SIG-M5 (cell line): ENCODE data around the gene SLC25A1.
"Not testable (repeated sequence)": the region's sequence is repeated elsewhere in the genome, so short reads cannot be mapped to it uniquely, and the experiment has no call there.

ENCODE experiments used
- DNase-seq: peaks from one replicate; lab custom pipeline; 2025; lab: John Stamatoyannopoulos, UW

SLC25A1 gene

DNA sequence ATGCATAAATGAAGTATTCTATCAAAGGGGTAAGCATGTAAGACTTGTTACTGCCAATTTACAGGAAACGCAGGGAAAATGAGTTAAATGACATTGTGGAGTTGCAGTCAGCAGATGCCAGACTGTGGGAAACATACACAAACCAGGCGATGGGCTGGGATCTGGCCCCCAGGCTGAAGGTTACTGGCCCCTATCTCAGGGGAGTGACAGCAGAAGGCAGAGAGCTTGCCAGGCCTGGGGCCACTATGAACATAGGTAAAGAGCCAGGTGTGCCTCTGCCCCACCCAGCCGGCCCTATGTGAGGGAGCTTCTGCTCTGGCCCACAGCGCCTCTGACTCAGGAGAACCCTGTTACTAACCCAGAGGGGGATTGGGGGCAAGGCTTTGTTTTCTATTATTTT, 26.1 kb upstream of the SLC25A1 start:
- DNase-seq, result no peak

DNA sequence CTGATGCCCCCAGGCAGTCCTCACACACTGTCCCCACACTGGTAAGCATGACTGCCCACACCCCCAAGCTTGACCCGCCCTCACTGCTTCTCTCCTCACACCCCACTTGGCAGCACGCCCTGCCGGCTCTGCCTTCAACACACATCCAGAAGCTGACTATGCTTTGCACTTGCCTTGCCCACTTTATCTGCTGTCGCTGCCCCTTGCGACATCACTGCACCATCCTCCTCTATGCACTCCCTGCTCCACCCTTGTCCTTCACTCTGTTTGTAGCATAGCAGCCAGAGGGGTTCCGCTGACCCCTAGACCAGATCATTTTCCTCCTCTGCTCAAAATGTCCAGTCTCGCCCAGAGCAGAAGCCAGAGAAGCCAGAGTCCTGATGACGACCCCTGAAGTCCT, 25.3 kb upstream of the SLC25A1 start:
- DNase-seq, result no peak

DNA sequence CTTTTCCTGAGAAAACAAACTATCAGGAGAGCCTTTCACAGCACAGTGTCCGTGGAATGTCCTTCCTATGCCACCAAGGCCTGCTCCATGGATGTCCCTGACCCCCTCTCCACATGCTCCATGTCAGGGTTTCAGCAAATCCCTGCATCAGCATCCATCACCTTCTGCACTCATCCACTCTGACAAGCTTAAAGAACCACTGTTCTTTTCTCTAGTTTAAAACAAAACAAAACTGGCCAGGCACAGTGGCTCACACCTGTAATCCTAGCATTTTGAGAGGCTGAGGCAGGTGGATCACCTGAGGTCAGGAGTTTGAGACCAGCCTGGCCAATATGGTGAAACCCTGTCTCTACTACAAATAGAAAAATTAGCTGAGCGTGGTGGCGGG, 24.3 kb upstream of the SLC25A1 start:
- not testable (repeated sequence) for DNase-seq

DNA sequence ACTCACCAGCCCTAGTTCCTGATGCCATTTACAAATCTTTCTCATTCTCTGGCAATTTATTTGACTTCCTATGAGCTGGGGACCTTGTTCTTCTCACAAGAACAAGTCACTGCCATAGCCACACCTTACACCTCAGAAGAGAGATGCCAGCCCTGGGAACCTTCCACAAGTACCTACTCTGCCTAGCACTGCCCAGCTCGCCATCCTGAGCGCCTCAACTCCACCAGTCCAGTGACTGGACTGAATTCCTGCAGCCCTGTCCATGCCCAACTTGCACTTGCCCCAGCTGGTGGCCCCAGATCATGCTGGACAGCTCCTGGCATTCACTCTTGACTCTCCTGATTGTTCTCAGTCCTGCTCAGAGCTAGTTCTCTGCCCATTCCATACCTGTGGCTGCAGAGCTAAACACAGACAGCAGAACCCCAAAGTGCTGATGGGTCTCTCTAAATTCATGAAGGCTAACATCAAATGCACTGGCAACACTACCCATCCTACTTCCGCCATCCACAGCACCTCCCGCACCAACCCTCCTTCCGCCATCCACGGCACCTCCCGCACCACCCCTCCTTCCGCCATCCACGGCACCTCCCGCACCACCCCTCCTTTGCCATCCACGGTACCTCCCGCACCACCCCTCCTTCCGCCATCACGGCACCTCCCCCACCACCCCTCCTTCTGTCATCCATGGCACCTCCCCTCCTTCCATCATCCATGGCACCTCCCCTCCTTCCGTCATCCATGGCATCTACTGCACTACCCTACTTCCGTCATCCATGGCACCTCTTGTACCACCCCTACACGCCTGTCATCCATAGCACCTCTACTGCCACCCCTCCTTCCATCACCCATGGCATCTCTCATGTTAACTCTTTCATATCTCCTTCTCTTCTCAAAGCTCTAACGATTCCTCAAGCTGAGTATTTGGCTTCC, 23.6 kb upstream of the SLC25A1 start:
- DNase-seq, result no peak

DNA sequence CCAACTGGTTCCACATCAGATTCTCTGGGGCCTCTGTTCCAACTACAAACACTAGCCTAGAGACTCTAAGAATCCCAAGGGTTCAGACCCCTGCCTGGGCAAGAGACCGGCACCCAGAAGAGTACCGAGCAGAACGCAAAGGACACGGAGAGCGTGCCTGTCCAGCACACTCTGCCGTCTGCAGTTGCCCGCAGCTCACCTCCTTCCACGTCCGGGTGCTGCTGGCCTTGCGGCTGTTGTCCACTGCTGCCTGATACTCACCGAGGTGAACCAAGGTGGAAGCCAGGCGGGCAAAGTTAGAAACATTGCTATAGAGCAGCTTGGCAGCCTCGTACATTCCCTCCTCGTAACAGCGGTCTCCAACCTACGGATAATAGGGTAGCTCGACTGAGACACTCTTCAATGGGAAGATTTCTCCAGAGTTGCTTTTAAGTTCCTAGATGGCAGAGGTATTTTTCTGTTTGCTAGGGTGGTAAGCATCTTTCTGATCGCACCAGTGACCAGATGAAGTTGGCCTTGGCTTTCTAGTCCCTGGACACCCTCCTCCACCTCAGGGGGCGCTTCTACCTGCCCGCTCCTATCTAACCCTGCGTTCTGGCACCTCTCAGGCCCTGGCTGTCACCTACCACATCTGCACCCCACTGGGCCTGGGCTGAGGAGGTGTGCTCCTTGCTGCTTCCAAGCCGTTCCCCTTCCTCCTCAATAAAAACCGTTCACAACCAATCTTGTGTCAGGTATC, 22.8 kb upstream of the SLC25A1 start:
- no peak for DNase-seq

DNA sequence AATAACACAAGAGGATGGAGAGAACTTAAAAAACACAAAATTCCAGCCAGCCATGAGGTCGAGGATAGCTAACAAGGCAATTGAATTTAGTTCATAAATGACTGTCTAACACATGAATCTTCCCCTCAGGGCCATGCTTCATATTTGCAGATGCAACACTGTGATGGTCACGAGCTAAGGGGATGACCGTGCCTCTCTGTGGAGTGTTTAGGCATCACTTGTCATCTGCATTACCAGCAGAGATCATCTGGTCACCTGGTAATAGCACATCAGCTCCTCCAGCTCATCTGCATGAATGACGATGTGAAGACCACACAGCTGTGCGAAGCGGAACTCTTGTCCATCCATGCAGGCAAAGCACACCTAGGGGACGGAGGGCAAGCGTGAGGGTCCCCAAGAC, 20.9 kb upstream of the SLC25A1 start:
- DNase-seq, result no peak

DNA sequence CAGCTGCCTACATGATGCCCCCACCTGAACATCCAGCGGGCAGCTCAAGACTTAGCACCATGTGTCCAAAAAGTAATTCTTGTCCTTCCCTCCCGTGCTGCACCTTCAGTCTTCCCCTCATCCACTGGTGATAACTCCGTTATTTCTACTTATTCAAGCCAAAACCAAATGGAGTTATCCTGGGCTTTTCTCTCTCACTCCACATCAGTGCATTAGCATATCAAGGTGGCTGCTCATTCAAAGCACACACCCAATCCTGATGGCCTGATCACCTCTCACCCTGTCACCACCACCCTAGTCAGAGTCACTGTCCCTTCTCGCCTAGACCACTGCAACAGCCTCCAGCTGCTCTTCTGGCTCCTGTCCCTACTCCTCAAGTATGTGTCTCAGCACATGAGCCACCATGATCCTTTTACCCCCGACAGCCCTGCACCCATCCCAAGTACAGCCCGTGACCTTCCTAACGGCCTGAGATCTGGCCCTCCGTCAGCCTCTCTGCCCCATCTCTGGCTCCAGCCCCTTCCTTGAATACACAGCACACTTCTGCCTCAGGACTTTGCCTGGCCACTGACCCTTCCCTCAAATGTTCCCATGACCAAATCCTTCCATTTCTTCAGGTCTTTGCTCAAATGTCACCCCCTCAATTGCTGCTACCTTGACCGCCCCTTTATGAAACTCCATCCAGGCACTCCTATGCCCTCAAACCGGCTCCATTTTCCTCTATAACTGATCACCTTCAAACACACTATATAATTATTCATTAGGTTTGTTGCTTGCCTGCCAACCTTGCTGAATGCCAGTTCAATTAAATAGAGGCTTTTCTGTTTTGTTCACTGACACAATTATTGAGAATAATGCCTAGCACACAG, 19.7 kb upstream of the SLC25A1 start:
- no peak for DNase-seq

DNA sequence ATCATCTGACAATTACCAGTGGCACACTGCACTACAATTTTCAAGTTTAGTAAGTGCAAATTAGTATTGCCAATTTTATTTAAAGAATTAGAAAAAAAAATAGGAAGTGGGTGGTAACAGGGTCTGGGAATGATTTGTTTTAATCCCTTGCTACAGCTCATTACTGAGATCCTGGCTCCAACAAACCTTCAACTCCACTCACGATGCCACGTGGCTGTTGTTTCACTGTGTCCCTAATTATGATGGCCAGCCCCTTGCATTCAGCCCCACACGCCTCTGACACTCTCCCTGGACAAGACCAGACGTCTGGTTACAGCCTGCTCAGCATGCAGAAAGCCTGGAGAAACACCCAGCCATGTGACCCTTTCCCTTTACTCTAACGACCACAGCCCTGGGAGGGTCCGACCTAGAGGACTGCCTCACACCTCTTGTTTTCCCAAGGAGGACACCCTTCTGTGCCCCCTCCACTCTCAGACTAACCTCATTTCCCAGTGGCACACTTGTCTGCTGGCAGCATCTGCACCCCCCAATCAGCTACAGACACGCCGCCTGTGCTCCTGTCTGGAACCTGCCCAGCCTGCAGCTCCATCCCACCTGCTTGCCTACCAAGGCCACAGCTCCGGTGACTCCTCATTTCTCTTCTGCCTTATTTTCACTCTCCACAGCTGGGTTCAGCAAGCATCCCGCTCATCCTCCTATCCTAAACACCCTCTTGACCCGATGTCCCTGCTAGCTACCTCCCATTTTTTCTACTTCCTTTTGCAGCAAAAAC, 18.5 kb upstream of the SLC25A1 start:
- DNase-seq, result no peak

DNA sequence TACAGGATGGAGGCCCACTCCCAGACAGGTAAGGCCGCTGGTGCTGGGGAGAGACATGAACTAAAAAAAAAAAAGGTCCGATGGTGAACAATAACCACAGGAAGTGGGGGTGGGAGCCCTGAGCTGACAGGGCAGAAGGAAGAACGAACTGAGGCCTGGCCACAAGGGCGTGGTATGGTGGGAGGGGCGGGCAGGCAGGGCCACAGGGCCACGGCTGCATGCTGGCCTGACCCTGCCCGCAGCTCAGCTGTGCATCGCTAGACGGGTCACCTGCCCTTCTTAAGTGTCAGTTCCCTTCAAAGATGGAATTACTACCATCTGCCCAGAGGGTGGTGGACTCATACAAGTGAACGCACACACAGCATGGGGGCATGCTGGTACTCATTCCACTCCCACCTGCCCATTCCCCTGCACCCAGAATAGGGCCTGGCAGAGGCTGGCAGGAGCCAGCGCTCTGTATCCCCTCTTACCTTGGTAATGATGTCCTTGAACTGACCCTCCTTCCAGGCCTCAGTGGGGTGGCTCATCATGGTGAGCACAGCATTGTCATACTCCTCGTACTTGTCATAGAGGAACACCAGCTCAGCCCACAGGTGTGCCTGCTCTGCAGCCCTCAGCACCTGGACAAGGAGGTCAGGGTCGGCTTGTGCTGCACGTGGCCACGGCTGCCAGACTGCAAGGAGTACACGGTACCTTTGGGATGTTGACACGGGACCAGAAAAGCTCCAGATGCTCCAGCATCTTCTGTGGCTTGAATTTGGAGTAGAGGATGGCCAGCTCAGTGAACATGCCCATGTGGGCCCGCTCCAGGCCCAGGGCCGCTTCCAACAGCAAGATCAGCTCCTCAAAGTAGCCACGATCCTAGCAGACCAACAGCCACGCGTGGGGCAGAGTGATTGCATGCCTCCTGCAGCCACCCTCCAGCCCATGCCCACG, 17.5 kb upstream of the SLC25A1 start:
- no peak for DNase-seq

DNA sequence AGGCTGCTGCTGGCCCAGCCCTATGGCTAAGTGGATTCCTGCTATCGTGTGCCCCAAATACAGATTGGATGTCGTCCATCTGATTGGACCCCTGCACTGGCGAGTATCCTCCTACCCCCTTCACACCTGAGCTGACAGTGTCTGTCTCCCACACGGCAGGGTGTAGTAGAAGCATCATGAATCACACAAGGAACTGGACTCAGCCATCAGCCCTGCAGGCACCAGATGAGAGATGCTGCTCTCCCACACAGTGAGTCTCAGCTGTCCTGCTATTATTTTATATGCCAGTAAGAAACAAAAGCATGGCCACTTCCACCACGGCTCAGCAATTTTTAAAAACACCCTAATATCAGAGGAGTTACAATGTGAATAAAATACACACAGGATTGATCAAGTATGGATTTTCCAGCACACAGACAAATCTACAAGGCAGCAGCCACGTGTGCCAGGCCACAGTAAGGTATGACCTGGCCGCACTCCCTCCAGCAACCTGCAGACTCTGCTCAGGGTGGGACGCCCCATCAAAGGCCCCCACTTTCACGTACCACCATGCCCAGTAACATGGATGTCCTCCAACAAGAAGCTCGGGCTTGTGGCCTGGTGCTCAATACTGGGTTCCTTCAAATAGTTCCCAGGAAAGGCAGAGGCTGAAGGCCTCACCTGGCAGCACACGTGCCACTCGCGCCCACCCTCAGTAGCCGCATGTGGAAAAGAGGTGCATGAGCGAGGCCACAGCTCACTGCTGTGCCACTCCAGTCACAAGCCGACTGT, 16.4 kb upstream of the SLC25A1 start:
- DNase-seq, result no peak

DNA sequence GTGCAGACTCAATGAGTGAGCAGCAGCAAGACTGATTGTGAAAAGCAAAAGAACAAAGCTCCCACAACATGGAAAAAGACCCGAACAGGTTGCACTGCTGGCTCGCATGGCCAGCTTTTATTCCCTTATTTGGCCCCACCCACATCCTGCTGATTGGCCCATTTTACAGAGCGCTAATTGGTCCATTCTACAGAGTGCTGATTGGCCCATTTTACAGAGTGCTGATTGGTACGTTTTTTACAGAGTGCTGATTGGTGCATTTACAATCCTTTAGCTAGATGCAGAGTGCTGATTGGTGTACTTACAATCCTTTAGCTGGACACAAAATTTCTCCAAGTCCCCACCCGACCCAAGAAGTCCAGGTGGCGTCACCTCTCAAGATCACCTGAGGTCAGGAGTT, 15.3 kb upstream of the SLC25A1 start:
- no peak for DNase-seq

DNA sequence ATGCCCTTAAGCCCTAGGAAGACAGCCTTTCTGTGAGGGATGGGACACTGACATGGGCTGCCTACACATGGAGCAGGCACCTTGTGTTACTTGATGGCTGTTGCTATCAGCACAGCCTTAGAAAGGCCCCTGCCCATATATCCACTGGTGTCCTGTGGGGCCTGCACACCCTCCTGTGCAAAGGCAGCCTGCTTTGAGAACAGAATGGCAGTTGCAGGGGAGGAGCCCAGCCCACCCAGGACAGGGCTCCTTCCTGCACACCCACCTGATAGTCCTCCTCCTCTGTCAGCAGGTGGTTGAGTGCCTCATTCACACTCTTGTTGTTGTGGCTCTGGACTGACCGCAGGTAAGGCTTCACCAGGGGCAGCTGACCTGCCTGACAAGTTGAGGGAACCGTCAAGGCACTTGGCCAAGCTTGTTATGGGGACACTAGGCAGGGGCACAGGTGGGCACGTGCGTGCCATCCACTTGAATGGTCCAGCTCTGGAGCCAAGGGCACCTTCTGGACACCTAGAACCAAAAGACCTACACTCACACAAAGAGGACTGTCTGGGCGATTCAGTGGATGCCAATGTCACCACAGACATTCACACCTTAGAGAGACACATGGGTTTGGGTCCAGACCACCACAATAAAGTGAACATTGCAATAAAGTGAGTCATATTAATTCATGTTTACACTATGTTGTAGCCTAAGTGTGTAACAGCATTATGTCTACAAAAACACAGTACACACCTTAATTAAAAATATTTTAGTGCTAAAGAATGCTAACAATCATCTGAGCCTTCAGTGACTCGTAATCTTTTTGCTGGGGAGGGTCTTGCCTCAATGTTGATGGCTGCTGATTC, 9.4 kb upstream of the SLC25A1 start:
- no peak for DNase-seq

DNA sequence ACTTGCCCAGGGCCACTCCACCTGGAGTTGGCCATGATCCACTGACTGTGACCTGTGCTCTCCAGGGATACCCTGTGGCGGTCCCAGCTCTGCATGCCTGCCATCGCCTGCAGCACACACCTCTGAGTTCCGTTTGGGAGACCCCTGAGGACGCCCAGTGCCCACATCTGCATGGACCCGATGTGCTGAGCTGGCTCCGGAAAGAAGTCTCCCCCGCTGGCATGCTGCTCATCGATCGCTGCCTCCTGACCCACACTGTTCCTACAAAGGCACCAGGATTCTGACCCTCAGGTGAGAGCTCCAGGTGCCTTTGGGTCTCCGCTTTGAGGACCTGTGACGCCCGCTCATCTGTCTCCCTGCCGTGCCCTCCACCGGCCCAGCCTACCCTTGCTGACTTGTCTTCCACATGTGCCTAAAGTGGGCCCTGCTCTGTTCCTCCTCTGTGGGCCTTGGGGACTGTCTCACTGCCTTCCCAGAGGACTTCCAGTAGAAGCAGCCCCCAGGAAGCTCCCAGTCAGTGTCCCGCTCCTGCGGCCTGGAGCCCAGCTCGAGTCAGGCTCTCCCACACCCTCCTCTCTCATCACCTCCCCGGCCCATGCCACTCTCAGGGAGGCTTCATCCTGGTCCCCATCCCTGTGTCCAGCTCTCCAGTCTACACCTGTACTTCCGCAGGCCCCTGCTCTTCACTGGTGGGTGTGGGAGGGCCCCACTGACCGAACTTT, 5.9 kb upstream of the SLC25A1 start:
- DNase-seq, result no peak

DNA sequence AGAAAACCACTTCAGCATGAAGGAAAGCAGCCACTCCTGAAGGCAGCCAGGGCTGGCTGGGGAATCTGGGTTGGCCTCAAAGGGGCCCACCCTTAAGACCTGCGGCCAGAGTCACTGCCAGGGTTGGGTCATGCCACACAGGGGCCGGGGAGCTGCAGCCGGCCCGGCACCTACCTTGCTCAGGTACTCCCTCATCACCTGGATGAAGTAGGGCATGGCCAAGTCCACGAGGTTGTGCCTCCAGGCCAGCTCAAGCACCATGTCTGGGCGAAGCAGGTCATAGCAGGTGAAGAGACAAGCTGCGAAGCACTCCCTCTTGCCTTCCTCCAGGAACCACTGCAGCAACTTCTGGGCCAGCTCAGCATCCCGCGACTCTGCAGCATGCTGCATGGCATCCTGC, 4.7 kb upstream of the SLC25A1 start:
- no peak for DNase-seq

DNA sequence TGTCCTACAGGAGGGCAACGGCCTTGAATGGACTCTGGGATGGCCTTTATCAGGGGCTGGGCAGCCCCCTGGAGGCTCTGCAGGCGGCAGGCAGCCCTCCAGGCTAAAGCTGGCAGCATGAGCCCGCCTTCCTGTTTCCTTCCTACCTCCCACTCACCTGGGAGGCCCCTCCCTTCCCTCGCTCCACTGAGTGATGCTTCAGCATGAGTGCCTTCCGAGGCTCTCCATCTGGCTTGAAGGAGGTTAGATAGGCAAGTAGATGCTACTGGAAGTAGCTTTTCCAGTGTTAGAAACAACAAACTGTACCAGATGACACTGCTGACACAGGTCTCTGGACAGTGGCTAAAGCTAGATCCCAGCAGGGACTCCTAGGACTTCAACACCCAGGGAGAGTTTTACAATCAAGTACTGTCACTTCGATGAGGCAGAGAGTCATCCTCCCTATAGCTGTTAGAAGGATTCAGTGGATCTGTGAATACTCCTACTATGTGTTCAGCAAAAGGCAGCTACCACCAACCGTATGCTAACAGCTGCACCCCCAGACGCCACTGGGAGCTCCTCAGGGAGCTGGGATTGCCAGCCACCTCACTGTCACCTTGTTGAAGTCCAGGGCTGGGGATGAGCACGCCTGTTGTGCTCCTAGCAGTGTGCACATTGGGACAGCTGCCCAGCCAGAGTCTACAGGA, 4.1 kb upstream of the SLC25A1 start:
- no peak for DNase-seq

DNA sequence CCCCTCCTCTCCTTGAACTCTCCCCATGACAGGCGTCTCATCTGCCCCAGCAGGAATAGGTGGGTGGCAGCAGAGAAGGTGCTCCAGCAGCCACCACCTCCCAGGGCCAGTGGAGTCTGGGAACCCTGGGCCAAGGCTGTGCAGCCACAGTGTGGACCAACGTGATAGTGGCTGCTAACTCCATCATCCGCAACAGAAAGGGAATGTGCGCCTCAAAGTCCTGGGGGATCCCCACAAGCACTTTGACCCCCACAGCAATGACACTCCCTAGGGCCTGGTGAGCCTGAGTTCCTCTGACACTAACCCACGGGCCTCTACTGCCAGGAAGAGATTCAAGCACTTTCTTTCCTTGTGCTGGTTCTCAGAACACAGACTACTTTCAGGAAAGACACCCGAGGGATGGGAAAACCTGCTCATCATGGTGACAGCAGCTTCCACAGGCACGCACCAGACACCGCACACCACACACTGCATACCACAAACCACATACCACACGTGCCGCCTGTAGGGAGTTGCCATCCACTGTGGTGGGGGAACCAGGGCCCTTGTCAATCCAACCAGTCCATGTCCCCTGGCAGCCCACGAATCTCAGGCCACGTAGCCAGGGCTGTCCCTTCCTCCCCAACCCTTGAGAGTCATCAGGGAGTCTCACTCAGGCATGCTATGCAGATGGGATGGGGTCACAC, 3.4 kb upstream of the SLC25A1 start:
- DNase-seq, result no peak
